H1 (cell line): ENCODE results near the gene PITX1. TPM values are rescaled to one million over a fixed set of nuclear protein-coding genes. Genes with fewer than 3 reads are reported as not detected.

Experiments used
- CTCF ChIA-PET: fragments of 300-600 bp; sonication (Branson Sonifier 250); formaldehyde crosslinking; loops from one replicate; lab custom pipeline; 2021; ENCODE audit not compliant: partially characterized antibody; lab: Charles Lee
- POLR2A ChIA-PET: fragments of 300-600 bp; sonication (Branson Sonifier 250); formaldehyde crosslinking; loops from one replicate; lab custom pipeline; 2021; ENCODE audit warnings: inconsistent platforms; ENCODE audit not compliant: partially characterized antibody; lab: Charles Lee
- DNase-seq, 2 experiments: peaks; one replicate each; pipeline versions ENCODE4 v3.0.0 to v3.0.0-alpha.2; 2010 to 2022; ENCODE audit warnings: low spot score in 2 of 2, low read depth in 1 of 2, mixed read lengths in 1 of 2
- FAIRE-seq: peaks from 2 replicates; lab custom pipeline; 2011; peaks lifted over from hg19 to GRCh38; lab: Jason Lieb, UNC
- H2AFZ ChIP-seq: 2 replicates; pipeline ENCODE4 v1.8.1; 2012; ENCODE audit warnings: low read length, inconsistent platforms
- H2AK5ac ChIP-seq: 2 replicates; pipeline ENCODE4 v1.6.1; 2013; ENCODE audit warnings: low read depth, low read length
- H2BK120ac ChIP-seq: replicated peaks from 2 replicates; pipeline ENCODE3; 2013; ENCODE audit warnings: low read depth, low read length, inconsistent platforms
- H2BK12ac ChIP-seq: 2 replicates; pipeline ENCODE4 v1.6.1; 2013; ENCODE audit warnings: low read depth, low read length
- H2BK15ac ChIP-seq: 2 replicates; pipeline ENCODE4 v1.6.1; 2013; ENCODE audit warnings: low read length
- H2BK20ac ChIP-seq: 2 replicates; pipeline ENCODE4 v1.6.1; 2013; ENCODE audit warnings: low read length
- H2BK5ac ChIP-seq: 2 replicates; pipeline ENCODE4 v1.6.1; 2013; ENCODE audit warnings: low read depth, low read length
- H3K14ac ChIP-seq: 2 replicates; pipeline ENCODE4 v1.6.1; 2013; ENCODE audit warnings: inconsistent platforms; ENCODE audit not compliant: insufficient read length
- H3K18ac ChIP-seq: 2 replicates; pipeline ENCODE4 v1.6.1; 2013; ENCODE audit warnings: low read length; ENCODE audit errors: extremely low read depth
- H3K23ac ChIP-seq: 2 replicates; pipeline ENCODE4 v1.6.1; 2013; ENCODE audit warnings: inconsistent platforms; ENCODE audit not compliant: insufficient read length
- H3K23me2 ChIP-seq: 2 replicates; pipeline ENCODE4 v1.6.1; 2013; ENCODE audit warnings: low read depth, low read length
- H3K27ac ChIP-seq: 2 replicates; pipeline ENCODE4 v1.6.1; 2011; ENCODE audit warnings: low read depth, low read length, inconsistent platforms
- H3K27me3 ChIP-seq, 4 experiments: replicated peaks in 1 of 4; 1 replicate in 1 of 4; 2 replicates in 3 of 4; pipeline versions ENCODE4 v1.6.1 to v1.8.1; 2011 to 2013; ENCODE audit warnings: low read length in 3 of 4, mild to moderate bottlenecking in 3 of 4, inconsistent platforms in 2 of 4, mixed read lengths in 2 of 4, moderate library complexity in 1 of 4; ENCODE audit not compliant: control insufficient read depth in 3 of 4, insufficient read depth in 3 of 4; ENCODE audit errors: extremely low read depth in 1 of 4
- H3K36me3 ChIP-seq, 4 experiments: 2 replicates each; pipeline versions ENCODE4 v1.6.1 to v1.8.1; 2011 to 2013; ENCODE audit warnings: mild to moderate bottlenecking in 4 of 4, low read length in 3 of 4, moderate library complexity in 2 of 4, control low read depth in 1 of 4, inconsistent platforms in 1 of 4; ENCODE audit not compliant: insufficient read depth in 4 of 4, control insufficient read depth in 2 of 4
- H3K4ac ChIP-seq: replicated peaks from 2 replicates; pipeline ENCODE3; 2013; ENCODE audit warnings: low read length, low read depth, mixed read lengths, inconsistent platforms; ENCODE audit not compliant: insufficient read length
- H3K4me1 ChIP-seq, 4 experiments: replicated peaks in 1 of 4; 1 replicate in 1 of 4; 2 replicates in 3 of 4; pipeline versions ENCODE4 v1.6.1 to v1.8.1; 2011 to 2013; ENCODE audit warnings: low read length in 3 of 4, inconsistent platforms in 2 of 4, mixed read lengths in 1 of 4; ENCODE audit not compliant: insufficient read depth in 4 of 4, control insufficient read depth in 3 of 4
- H3K4me2 ChIP-seq, 2 experiments: 2 replicates each; pipeline versions ENCODE4 v1.6.1 to v1.8.1; 2011 to 2013; ENCODE audit warnings: low read depth in 2 of 2, low read length in 2 of 2, control low read depth in 1 of 2, inconsistent platforms in 1 of 2, mild to moderate bottlenecking in 1 of 2; ENCODE audit not compliant: insufficient read depth in 1 of 2
- H3K4me3 ChIP-seq, 4 experiments: fragments of 200-600, 300-600 bp in 1 of 4; sonication (generic), shearing (Covaris generic), sonication (Bioruptor Twin) in 1 of 4; 2 replicates each; pipeline versions ENCODE4 v1.5.1 to v1.8.1; 2011 to 2016; ENCODE audit warnings: low read length in 4 of 4, low read depth in 3 of 4, control low read depth in 2 of 4, inconsistent platforms in 2 of 4, mild to moderate bottlenecking in 2 of 4, mixed read lengths in 1 of 4, moderate library complexity in 1 of 4; ENCODE audit not compliant: insufficient read depth in 2 of 4; ENCODE audit errors: extremely low read depth in 1 of 4
- H3K56ac ChIP-seq: replicated peaks from 2 replicates; pipeline ENCODE3; 2013; ENCODE audit warnings: low read depth, mild to moderate bottlenecking, mixed read lengths, low read length, inconsistent platforms; ENCODE audit not compliant: insufficient read length
- H3K79me1 ChIP-seq: 2 replicates; pipeline ENCODE4 v1.6.1; 2013; ENCODE audit warnings: low read depth, low read length, control low read depth
- H3K79me2 ChIP-seq, 2 experiments: 2 replicates each; pipeline versions ENCODE4 v1.6.1 to v1.8.1; 2012 to 2013; ENCODE audit warnings: low read length in 2 of 2, mild to moderate bottlenecking in 2 of 2, inconsistent platforms in 1 of 2; ENCODE audit not compliant: insufficient read depth in 2 of 2, control insufficient read depth in 1 of 2
- H3K9ac ChIP-seq, 4 experiments: replicated peaks in 1 of 4; 1 replicate in 1 of 4; 2 replicates in 3 of 4; pipeline versions ENCODE4 v1.6.1 to v1.8.1; 2011 to 2013; ENCODE audit warnings: low read depth in 3 of 4, low read length in 3 of 4, control low read depth in 2 of 4, mild to moderate bottlenecking in 2 of 4, moderate library complexity in 2 of 4, inconsistent platforms in 1 of 4; ENCODE audit errors: extremely low read depth in 1 of 4
- H3K9me3 ChIP-seq, 2 experiments: 2 replicates each; pipeline versions ENCODE4 v1.6.1 to v1.8.1; 2012 to 2013; ENCODE audit warnings: mild to moderate bottlenecking in 2 of 2, moderate library complexity in 2 of 2, control low read depth in 1 of 2, inconsistent platforms in 1 of 2, low read depth in 1 of 2, low read length in 1 of 2, mixed read lengths in 1 of 2; ENCODE audit not compliant: insufficient read depth in 2 of 2
- H4K20me1 ChIP-seq, 2 experiments: replicated peaks in 1 of 2; 2 replicates each; pipeline versions ENCODE3 to v1.8.1; 2011 to 2013; ENCODE audit warnings: inconsistent platforms in 2 of 2, low read length in 2 of 2, mild to moderate bottlenecking in 1 of 2; ENCODE audit not compliant: insufficient read depth in 2 of 2, control insufficient read depth in 1 of 2
- H4K5ac ChIP-seq: 2 replicates; pipeline ENCODE4 v1.6.1; 2013; ENCODE audit warnings: low read length, low read depth, mixed read lengths, inconsistent platforms; ENCODE audit not compliant: insufficient read length
- H4K8ac ChIP-seq: 2 replicates; pipeline ENCODE4 v1.8.0; 2013; ENCODE audit warnings: mild to moderate bottlenecking, moderate library complexity, low read length, inconsistent platforms; ENCODE audit not compliant: insufficient read depth; ENCODE audit errors: extremely low read depth
- H4K91ac ChIP-seq: replicated peaks from 2 replicates; pipeline ENCODE3; 2013; ENCODE audit warnings: low read length, mixed read lengths, inconsistent platforms; ENCODE audit not compliant: insufficient read length
- BRCA1 ChIP-seq: IDR thresholded peaks from 2 replicates; pipeline ENCODE4 v1.6.1; 2012; ENCODE audit warnings: low read depth, low read length, improper control_type of control experiment
- CBX8 ChIP-seq: fragments of 300-800, 300-1000 bp; sonication (generic); IDR thresholded peaks from 2 replicates; pipeline ENCODE4 v1.7.1; 2016; ENCODE audit warnings: low read depth, low read length, borderline replicate concordance
- CEBPB ChIP-seq: IDR thresholded peaks from 2 replicates; pipeline ENCODE4 v1.6.1; 2012; ENCODE audit warnings: low read depth, low read length
- GABPA ChIP-seq: IDR thresholded peaks from 2 replicates; pipeline ENCODE4 v1.6.1; 2011; ENCODE audit warnings: mild to moderate bottlenecking, low read length, moderate library complexity, borderline replicate concordance; ENCODE audit not compliant: insufficient read depth
- KDM4A ChIP-seq: IDR thresholded peaks from one replicate; pipeline ENCODE4 v1.7.1; 2012; ENCODE audit warnings: low read depth, mild to moderate bottlenecking, moderate library complexity, low read length, inconsistent platforms; ENCODE audit not compliant: severe bottlenecking
- KDM5A ChIP-seq: fragments of 200-600 bp; IDR thresholded peaks from 2 replicates; pipeline ENCODE4 v1.7.1; 2012; ENCODE audit warnings: mild to moderate bottlenecking, low read length, inconsistent platforms, mixed read lengths
- POLR2A ChIP-seq, 2 experiments: IDR thresholded peaks; 1 replicate in 1 of 2; 2 replicates in 1 of 2; pipeline ENCODE4 v1.6.1; 2011; ENCODE audit warnings: low read depth in 2 of 2, low read length in 2 of 2, mild to moderate bottlenecking in 2 of 2; ENCODE audit errors: control extremely low read depth in 1 of 2
- RFX5 ChIP-seq: IDR thresholded peaks from 2 replicates; pipeline ENCODE4 v1.6.1; 2011; ENCODE audit warnings: low read depth, low read length, improper control_type of control experiment, borderline replicate concordance
- SP2 ChIP-seq: IDR thresholded peaks from 2 replicates; pipeline ENCODE4 v1.6.1; 2012; ENCODE audit warnings: mild to moderate bottlenecking, low read length, inconsistent platforms
- SP4 ChIP-seq: IDR thresholded peaks from 2 replicates; pipeline ENCODE4 v1.6.1; 2012; ENCODE audit warnings: low read length, inconsistent platforms
- TEAD4 ChIP-seq: IDR thresholded peaks from 2 replicates; pipeline ENCODE4 v1.6.1; 2012; ENCODE audit warnings: low read depth, low read length, inconsistent platforms, mixed read lengths
- WGBS, 2 experiments: shearing (Covaris generic) in 1 of 2; methylation state at CpG; one replicate each; pipeline versions ENCODE4 v1.1.6 to v1.1.7; 2013 to 2015; ENCODE audit warnings: low lambda C conversion rate in 2 of 2, mixed read lengths in 2 of 2, inconsistent platforms in 1 of 2, low coverage in 1 of 2, missing lambda C conversion rate in 1 of 2; ENCODE audit not compliant: insufficient replicate concordance in 2 of 2, insufficient coverage in 1 of 2, insufficient read length in 1 of 2; ENCODE audit errors: extremely low coverage in 1 of 2, missing lambda C conversion rate in 1 of 2; 5-methylcytosine and 5-hydroxymethylcytosine counted together
- polyA plus RNA-seq, 7 experiments: library from polyadenylated mRNA; depleted of rRNA in 3 of 7; stranded (reverse) in 5 of 7; unstranded in 2 of 7; fragments of >200 nt in 5 of 7; fragments of 200-250 nt in 2 of 7; gene quantifications; 1 replicate in 5 of 7; 2 replicates in 1 of 7; 4 replicates in 1 of 7; pipeline versions ENCODE4 v1.2.1 to v1.2.3, GENCODE V29; 2011 to 2013; ENCODE audit warnings: missing spikeins in 2 of 7, mixed read lengths in 2 of 7
- total RNA-seq: library from RNA; stranded (reverse); fragmentation: NEBNext Ultra II Directional; extraction: Animal tissue kit (Norgen Biotek cat#: 25700); gene quantifications from 2 replicates; pipeline ENCODE4 v1.2.1, GENCODE V29; 2021

The PITX1 gene
- total and polyA plus RNA-seq, 2 of the 8 experiments (the other 6 are each of a cell fraction or from before 2014, with no cell fraction given), result 0.03 TPM; not detected in 1

- Histone ChIP-seq H3K23me2 (peaks cover 7% of the 10 kb centered on the region; the same call in 1 of the 2 replicates), H2BK12ac (no peak overlapping the region), H3K9ac (no peak overlapping the region), H3K14ac (no peak overlapping the region), H3K27ac (no peak overlapping the region), H4K8ac (peak overlapping the region; percentile 53; the same call in 1 of the 2 replicates), H3K79me2 (no peaks in the 10 kb centered on the region), H2BK120ac (no peak overlapping the region), H2BK20ac (no peak overlapping the region), H4K20me1 (peaks cover 0 to 3% of the 10 kb centered on the region in 2 experiments), H3K4me3 (no peak overlapping the region), H2AFZ (no peak overlapping the region), H3K4ac (no peak overlapping the region), H2AK5ac (no peak overlapping the region), H3K79me1 (no peaks in the 10 kb centered on the region), H3K4me2 (no peak overlapping the region), H4K91ac (no peak overlapping the region), H2BK15ac (no peak overlapping the region), H3K27me3 (peaks cover 30 to 70% (median 61%) of the 10 kb centered on the region in 4 experiments), H3K9me3 (no peaks in the 10 kb centered on the region), H3K23ac (no peak overlapping the region), H3K4me1 (peaks cover 0 to 3% (median 2%) of the 10 kb centered on the region in 4 experiments; a peak in 3 of 7 replicates), H3K18ac (no peak overlapping the region), H3K56ac (no peak overlapping the region), H3K36me3 (no peaks in the 10 kb centered on the region), H4K5ac (no peak overlapping the region), H2BK5ac (no peak overlapping the region)
- ChIA-PET POLR2A (interaction anchor here (0.6 to 1.2 kb wide), 2 partner anchors 13 to 26 kb away, joined by 3 to 6 read pairs; no protein-coding TSS in a partner anchor), CTCF (interaction anchor here (0.8 to 2.1 kb wide), 5 partner anchors 9 to 153 kb away, joined by 3 to 5 read pairs (median 4); no protein-coding TSS in a partner anchor)
- TF ChIP-seq SP2, result no peak
- TF ChIP-seq GABPA, result no peak
- no peak for TF ChIP-seq POLR2A (IDR thresholded peaks at IDR 0.05; ENCODE audit: control extremely low read depth in 1 of 2, low read depth in 2 of 2, low read length in 2 of 2)
- no peak for TF ChIP-seq SP4
- no peak for TF ChIP-seq CBX8
- no peak for TF ChIP-seq CEBPB
- TF ChIP-seq RFX5, result no peak
- TF ChIP-seq TEAD4, result no peak
- TF ChIP-seq KDM4A, result no peak
- no peak for TF ChIP-seq BRCA1
- TF ChIP-seq KDM5A, result no peak
- no peak for FAIRE-seq
- DNase-seq, result no peak
- 91% methylated on average over 11 of the region's 11 CpGs; no CpG with 5 or more reads in 1 of the 2 experiments for WGBS, 2 experiments
Measured at GRCh38 chr5:135051872-135052271, 17.8 kb upstream of the PITX1 start.
